ENCODE data around the gene CKMT2.
A peak's percentile ranks its signal among the peaks of the same experiment; 100 is the strongest.
"Not testable (repeated sequence)": the region's sequence is repeated elsewhere in the genome, so short reads cannot be mapped to it uniquely, and the experiment has no call there.

The CKMT2 gene

GRCh38 chr5:81253875-81254274, 20.8 kb downstream of the CKMT2 start:
- no peak for DNase-seq

GRCh38 chr5:81254886-81255559, 21.9 kb downstream of the CKMT2 start:
- DNase-seq: no peak

GRCh38 chr5:81256766-81257165, 23.6 kb downstream of the CKMT2 start:
- no peak for DNase-seq

GRCh38 chr5:81262796-81263195, 29.7 kb downstream of the CKMT2 start:
- not testable (repeated sequence) for DNase-seq

- DNase-seq: no peak
Observed at GRCh38 chr5:81265101-81265500, 32.0 kb downstream of the CKMT2 start.

GRCh38 chr5:81268521-81269196, 35.5 kb downstream of the CKMT2 start:
- DNase-seq: no peak

- no peak for DNase-seq
Observed at GRCh38 chr5:81269751-81270393, 36.8 kb downstream of the CKMT2 start.

- DNase-seq: not testable (repeated sequence)
Observed at GRCh38 chr5:81270394-81271027, 37.4 kb downstream of the CKMT2 start.

- no peak for DNase-seq
Observed at GRCh38 chr5:81283976-81284375, 50.9 kb downstream of the CKMT2 start.

GRCh38 chr5:81286059-81286617, 53.0 kb downstream of the CKMT2 start:
- no peak for DNase-seq

GRCh38 chr5:81288021-81288433, 54.9 kb downstream of the CKMT2 start:
- DNase-seq: no peak

GRCh38 chr5:81290146-81290545, 57.0 kb downstream of the CKMT2 start:
- DNase-seq: no peak

GRCh38 chr5:81292130-81292529, 59.0 kb downstream of the CKMT2 start:
- no peak for DNase-seq

GRCh38 chr5:81294021-81294420, 60.9 kb downstream of the CKMT2 start:
- not testable (repeated sequence) for DNase-seq

- no peak for DNase-seq
Observed at GRCh38 chr5:81297531-81297930, 64.4 kb downstream of the CKMT2 start.

- DNase-seq: no peak
Observed at GRCh38 chr5:81300921-81301270, 67.8 kb downstream of the CKMT2 start.

- peak; percentile 33 for DNase-seq
Observed at GRCh38 chr5:81301271-81302015, 68.3 kb downstream of the CKMT2 start, which contains the start of gene ZCCHC9. Gene ZCCHC9 (plus strand): TSS chr5:81301587. CDS start chr5:81304758, 3,171 bp downstream.

GRCh38 chr5:81302596-81302995, 69.5 kb downstream of the CKMT2 start:
- no peak for DNase-seq

GRCh38 chr5:81303563-81303962, 70.4 kb downstream of the CKMT2 start:
- DNase-seq: no peak

GRCh38 chr5:81305785-81306184, 72.7 kb downstream of the CKMT2 start:
- DNase-seq: no peak

- no peak for DNase-seq
Observed at GRCh38 chr5:81308836-81309235, 75.7 kb downstream of the CKMT2 start.

- no peak for DNase-seq
Observed at GRCh38 chr5:81310402-81311063, 77.4 kb downstream of the CKMT2 start.

All from 8988T (cell line).